T-helper 22 cell (primary cell): ENCODE results near the gene HLA-DMA.
"Not testable (repeated sequence)": the region's sequence is repeated elsewhere in the genome, so short reads cannot be mapped to it uniquely, and the experiment has no call there.

Source experiments
- DNase-seq: peaks from one replicate; pipeline ENCODE4 v3.0.0-alpha.2; 2020; ENCODE audit warnings: low read depth

The HLA-DMA gene

GRCh38 chr6:32954986-32955802 lies 2.3 kb upstream of the HLA-DMA start:
- DNase-seq = no peak

GRCh38 chr6:32954267-32954666 lies 1.4 kb upstream of the HLA-DMA start:
- DNase-seq = no peak

- DNase-seq = no peak
Observed at GRCh38 chr6:32953775-32954174, 878 bp upstream of the HLA-DMA start.

GRCh38 chr6:32950449-32950848 lies 2.4 kb downstream of the HLA-DMA start:
- no peak for DNase-seq

GRCh38 chr6:32950010-32950409 lies 2.9 kb downstream of the HLA-DMA start:
- no peak for DNase-seq

- no peak for DNase-seq
Observed at GRCh38 chr6:32949113-32949512, 3.8 kb downstream of the HLA-DMA start.

- no peak for DNase-seq
Observed at GRCh38 chr6:32947552-32948465, 5.1 kb downstream of the HLA-DMA start.

GRCh38 chr6:32946893-32947292 lies 6.0 kb downstream of the HLA-DMA start:
- DNase-seq = no peak

GRCh38 chr6:32945953-32946352 lies 6.9 kb downstream of the HLA-DMA start:
- DNase-seq = no peak

- DNase-seq = no peak
Observed at GRCh38 chr6:32945108-32945760, 7.7 kb downstream of the HLA-DMA start.

GRCh38 chr6:32943864-32944649 lies 8.8 kb downstream of the HLA-DMA start:
- no peak for DNase-seq

- not testable (repeated sequence) for DNase-seq
Observed at GRCh38 chr6:32942555-32943123, 10.3 kb downstream of the HLA-DMA start.

- DNase-seq = peak; percentile 42
Observed at GRCh38 chr6:32941214-32941768, 11.6 kb downstream of the HLA-DMA start.

GRCh38 chr6:32940656-32941213 lies 12.2 kb downstream of the HLA-DMA start, which contains the start of gene HLA-DMB:
HLA-DMB (minus strand) TSS chr6:32941028; CDS start chr6:32940807, 221 bp downstream.
- peak; percentile 32 for DNase-seq

- no peak for DNase-seq
Observed at GRCh38 chr6:32938494-32938893, 14.4 kb downstream of the HLA-DMA start.

- DNase-seq = no peak
Observed at GRCh38 chr6:32937230-32937633, 15.7 kb downstream of the HLA-DMA start.

GRCh38 chr6:32936239-32937152 lies 16.4 kb downstream of the HLA-DMA start:
- DNase-seq = no peak

GRCh38 chr6:32935551-32936238 lies 17.2 kb downstream of the HLA-DMA start:
- no peak for DNase-seq

- DNase-seq = peak; percentile 52
Observed at GRCh38 chr6:32933661-32934085, 19.2 kb downstream of the HLA-DMA start.
